GM23338 (cell line): ENCODE measurements around the gene CCDC184. TPM values are rescaled to one million over a fixed set of nuclear protein-coding genes. Genes with fewer than 3 reads are reported as not detected.
A peak's percentile ranks its signal among the peaks of the same experiment; 100 is the strongest.

Experiments
- ATAC-seq: fragments of 200-7000 bp; cut with Tn5 transposase; 3 replicates; pipeline ENCODE4 v1.9.1; 2020
- DNase-seq: peaks from one replicate; pipeline ENCODE4 v3.0.0-alpha.2; 2015; ENCODE audit warnings: low spot score
- H2AFZ ChIP-seq: fragments of 200-600 bp; sonication (generic); 2 replicates; pipeline ENCODE4 v1.8.0; 2016; ENCODE audit warnings: antibody characterized with exemption, mild to moderate bottlenecking, moderate library complexity
- H3F3A ChIP-seq: fragments of 200-600 bp; sonication (generic); replicated peaks from 2 replicates; pipeline ENCODE4 v1.8.0; 2017; ENCODE audit warnings: antibody characterized with exemption, mixed run types, low read depth
- H3K27ac ChIP-seq: fragments of 200-600 bp; sonication (generic); 2 replicates; pipeline ENCODE4 v1.6.1; 2016; ENCODE audit warnings: low read depth
- H3K27me3 ChIP-seq: fragments of 200-600 bp; sonication (generic); 2 replicates; pipeline ENCODE4 v1.8.0; 2016; ENCODE audit warnings: mild to moderate bottlenecking, mixed run types, moderate library complexity; ENCODE audit not compliant: insufficient read depth
- H3K36me3 ChIP-seq: fragments of 200-600 bp; sonication (generic); 2 replicates; pipeline ENCODE4 v1.8.0; 2016; ENCODE audit warnings: mild to moderate bottlenecking; ENCODE audit not compliant: insufficient read depth
- H3K4me1 ChIP-seq: fragments of 200-600 bp; sonication (generic); 2 replicates; pipeline ENCODE4 v1.8.0; 2016; ENCODE audit warnings: mild to moderate bottlenecking, moderate library complexity; ENCODE audit not compliant: insufficient read depth
- H3K4me2 ChIP-seq: fragments of 200-600 bp; sonication (generic); 2 replicates; pipeline ENCODE4 v1.7.1; 2017; ENCODE audit warnings: mixed run types
- H3K4me3 ChIP-seq: fragments of 200-600 bp; sonication (generic); 2 replicates; pipeline ENCODE4 v1.6.1; 2016; ENCODE audit warnings: mixed run types
- H3K79me2 ChIP-seq: fragments of 200-600 bp; sonication (generic); replicated peaks from 2 replicates; pipeline ENCODE4 v1.8.0; 2017; ENCODE audit warnings: mild to moderate bottlenecking; ENCODE audit not compliant: insufficient read depth
- H3K9me2 ChIP-seq: fragments of 200-600 bp; sonication (generic); 2 replicates; pipeline ENCODE4 v1.8.0; 2017; ENCODE audit not compliant: insufficient read depth
- H4K20me1 ChIP-seq: fragments of 200-600 bp; sonication (generic); replicated peaks from 2 replicates; pipeline ENCODE4 v1.8.0; 2017; ENCODE audit warnings: mild to moderate bottlenecking; ENCODE audit not compliant: insufficient read depth
- H3K27ac Mint-ChIP-seq: 2 replicates; pipeline ENCODE4 v1.8.0; 2020; ENCODE audit warnings: inconsistent platforms, mild to moderate bottlenecking, moderate library complexity, mixed read lengths
- H3K27me3 Mint-ChIP-seq: 3 replicates; pipeline ENCODE4 v1.8.0; 2022; ENCODE audit warnings: low read depth, mild to moderate bottlenecking, moderate library complexity, mixed read lengths, inconsistent platforms; ENCODE audit not compliant: insufficient read depth, poor library complexity
- H3K36me3 Mint-ChIP-seq: 3 replicates; pipeline ENCODE4 v1.8.0; 2021; ENCODE audit warnings: low read depth, mild to moderate bottlenecking, inconsistent platforms, moderate library complexity, mixed read lengths
- H3K4me1 Mint-ChIP-seq: 3 replicates; pipeline ENCODE4 v1.8.0; 2020; ENCODE audit warnings: mild to moderate bottlenecking, inconsistent platforms, mixed read lengths
- H3K4me3 Mint-ChIP-seq: 3 replicates; pipeline ENCODE4 v1.8.0; 2021; ENCODE audit warnings: moderate library complexity, mild to moderate bottlenecking, inconsistent platforms, mixed read lengths
- H3K9me3 Mint-ChIP-seq: 3 replicates; pipeline ENCODE4 v1.8.0; 2020; ENCODE audit warnings: moderate library complexity, mild to moderate bottlenecking, inconsistent platforms, mixed read lengths
- EZH2 ChIP-seq: fragments of 200-600 bp; sonication (generic); IDR thresholded peaks from one replicate; pipeline ENCODE4 v1.8.0; 2017; ENCODE audit warnings: antibody characterized with exemption, mild to moderate bottlenecking, low read depth; ENCODE audit not compliant: unreplicated experiment
- EZH2phosphoT487 ChIP-seq: fragments of 200-600 bp; sonication (generic); IDR thresholded peaks from one replicate; pipeline ENCODE4 v1.8.1; 2018; ENCODE audit warnings: antibody characterized with exemption; ENCODE audit not compliant: unreplicated experiment
- JUNB ChIP-seq: IDR thresholded peaks from one replicate; pipeline ENCODE4 v1.6.1; 2016; ENCODE audit warnings: antibody characterized with exemption; ENCODE audit not compliant: unreplicated experiment
- STAT1 ChIP-seq: IDR thresholded peaks from one replicate; pipeline ENCODE4 v1.6.1; 2016; ENCODE audit warnings: antibody characterized with exemption; ENCODE audit not compliant: unreplicated experiment
- ZNF114 ChIP-seq: fragments of 250-450 bp; sonication (Bioruptor Pico); IDR thresholded peaks from 2 replicates; pipeline ENCODE4 v1.5.0; 2020; ENCODE audit warnings: mild to moderate bottlenecking, moderate library complexity
- polyA plus RNA-seq: library from polyadenylated mRNA; unstranded; fragments of >200 nt; fragmentation: Nextera tagmentation; extraction: Ambion mirVana; gene quantifications from 2 replicates; pipeline ENCODE4 v1.2.1, GENCODE V29; 2016
- total RNA-seq: library from RNA; depleted of rRNA; stranded (reverse); fragments of >200 nt; shearing (Covaris generic); gene quantifications from 2 replicates; pipeline ENCODE4 v1.2.3, GENCODE V29; 2014
- TF ChIP-seq, protein P1 (sequence below): IDR thresholded peaks from 2 replicates; pipeline ENCODE4 v1.6.1; 2016; ENCODE audit warnings: antibody characterized with exemption
- TF ChIP-seq, protein P2 (sequence below), 2 experiments: fragments of 200-600 bp in 1 of 2; sonication (generic) in 1 of 2; conservative IDR thresholded peaks; 2 replicates each; pipeline versions ENCODE4 v1.5.1 to v1.6.1; 2016 to 2017; ENCODE audit warnings: antibody characterized with exemption in 2 of 2, low read depth in 2 of 2, mild to moderate bottlenecking in 2 of 2, moderate library complexity in 1 of 2

CCDC184 gene
- total and polyA plus RNA-seq, 2 experiments from 2014 or later: 1.8 to 2.8 TPM

DNA sequence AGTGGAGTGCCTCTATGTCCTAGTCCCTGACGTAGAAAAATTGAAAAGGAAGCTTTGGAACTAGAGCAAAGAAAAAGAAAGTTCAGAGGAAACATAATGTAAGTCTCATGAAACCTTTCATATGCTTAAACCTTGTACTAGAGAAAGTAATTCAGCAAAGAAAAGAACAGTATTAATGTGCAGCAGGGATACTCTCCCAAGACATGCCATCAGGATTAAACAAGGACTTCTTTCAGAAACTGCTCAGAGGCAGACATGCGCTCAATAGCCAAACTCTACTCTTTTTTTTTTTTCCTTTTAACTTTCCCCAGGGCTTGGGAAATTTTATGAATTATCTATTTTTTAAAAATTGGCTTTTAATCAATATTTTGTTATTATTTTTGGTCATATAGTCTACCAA, 19.0 kb upstream of the CCDC184 start (continued):
- TF ChIP-seq, protein P1, sequence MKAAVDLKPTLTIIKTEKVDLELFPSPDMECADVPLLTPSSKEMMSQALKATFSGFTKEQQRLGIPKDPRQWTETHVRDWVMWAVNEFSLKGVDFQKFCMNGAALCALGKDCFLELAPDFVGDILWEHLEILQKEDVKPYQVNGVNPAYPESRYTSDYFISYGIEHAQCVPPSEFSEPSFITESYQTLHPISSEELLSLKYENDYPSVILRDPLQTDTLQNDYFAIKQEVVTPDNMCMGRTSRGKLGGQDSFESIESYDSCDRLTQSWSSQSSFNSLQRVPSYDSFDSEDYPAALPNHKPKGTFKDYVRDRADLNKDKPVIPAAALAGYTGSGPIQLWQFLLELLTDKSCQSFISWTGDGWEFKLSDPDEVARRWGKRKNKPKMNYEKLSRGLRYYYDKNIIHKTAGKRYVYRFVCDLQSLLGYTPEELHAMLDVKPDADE: no peak
- no peak for TF ChIP-seq EZH2phosphoT487
- TF ChIP-seq, protein P2, sequence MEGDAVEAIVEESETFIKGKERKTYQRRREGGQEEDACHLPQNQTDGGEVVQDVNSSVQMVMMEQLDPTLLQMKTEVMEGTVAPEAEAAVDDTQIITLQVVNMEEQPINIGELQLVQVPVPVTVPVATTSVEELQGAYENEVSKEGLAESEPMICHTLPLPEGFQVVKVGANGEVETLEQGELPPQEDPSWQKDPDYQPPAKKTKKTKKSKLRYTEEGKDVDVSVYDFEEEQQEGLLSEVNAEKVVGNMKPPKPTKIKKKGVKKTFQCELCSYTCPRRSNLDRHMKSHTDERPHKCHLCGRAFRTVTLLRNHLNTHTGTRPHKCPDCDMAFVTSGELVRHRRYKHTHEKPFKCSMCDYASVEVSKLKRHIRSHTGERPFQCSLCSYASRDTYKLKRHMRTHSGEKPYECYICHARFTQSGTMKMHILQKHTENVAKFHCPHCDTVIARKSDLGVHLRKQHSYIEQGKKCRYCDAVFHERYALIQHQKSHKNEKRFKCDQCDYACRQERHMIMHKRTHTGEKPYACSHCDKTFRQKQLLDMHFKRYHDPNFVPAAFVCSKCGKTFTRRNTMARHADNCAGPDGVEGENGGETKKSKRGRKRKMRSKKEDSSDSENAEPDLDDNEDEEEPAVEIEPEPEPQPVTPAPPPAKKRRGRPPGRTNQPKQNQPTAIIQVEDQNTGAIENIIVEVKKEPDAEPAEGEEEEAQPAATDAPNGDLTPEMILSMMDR (conservative IDR thresholded peaks at IDR 0.05; ENCODE audit: low read depth in 2 of 2): no peak

DNA sequence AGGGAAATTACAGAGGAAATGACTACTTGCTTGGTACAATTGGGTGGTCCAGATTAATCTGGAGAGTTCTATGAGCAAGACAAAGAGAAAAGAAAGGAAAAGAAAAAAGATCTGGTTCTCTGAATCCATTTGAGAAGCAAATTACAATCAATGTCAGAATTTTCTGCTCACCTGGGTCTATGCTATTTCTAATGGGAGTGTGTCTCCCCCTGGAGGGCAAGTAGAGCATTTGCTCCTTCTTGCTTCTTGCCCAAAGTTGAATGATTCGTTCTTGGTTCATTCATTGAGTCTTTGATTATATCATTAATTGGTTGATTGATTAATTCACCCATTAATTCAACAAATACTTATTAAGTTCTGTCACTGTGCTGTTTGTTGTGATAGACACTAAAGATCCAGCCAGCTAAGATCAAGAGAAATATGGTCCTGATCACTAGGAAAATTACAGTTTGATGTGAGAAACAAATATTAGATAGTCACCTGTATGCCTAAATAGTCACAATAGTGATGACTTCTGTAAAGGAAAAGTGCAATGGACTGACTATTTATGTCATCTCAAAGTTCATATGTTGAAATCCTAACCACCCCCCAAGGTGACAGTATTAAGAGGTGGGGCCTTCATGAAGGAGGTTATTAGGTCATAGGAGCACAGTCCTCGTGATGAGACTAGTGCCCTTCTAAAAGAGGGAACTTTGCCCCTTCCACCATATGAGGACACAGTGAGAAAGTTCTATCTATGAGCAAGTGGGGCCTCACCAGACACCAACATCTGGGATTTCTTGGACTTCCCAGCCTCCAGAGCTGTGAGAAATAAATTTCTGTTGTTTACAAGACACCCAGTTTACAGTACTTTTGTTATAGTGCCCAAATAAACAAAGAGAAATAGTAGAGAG, 18.1 kb upstream of the CCDC184 start:
- no peak overlapping the region for H3K4me3 ChIP-seq
- no peaks in the 10 kb centered on the region for H3K4me1 Mint-ChIP-seq
- ATAC-seq: peak; percentile 60

More for the DNA sequence above, 18.1 kb upstream of the CCDC184 start:
- H3F3A ChIP-seq: no peaks in the 10 kb centered on the region
- H3K27me3 ChIP-seq: no peaks in the 10 kb centered on the region
- peak; percentile 82 for DNase-seq
- no peaks in the 10 kb centered on the region for H3K36me3 ChIP-seq
- no peaks in the 10 kb centered on the region for H3K79me2 ChIP-seq
- no peaks in the 10 kb centered on the region for H4K20me1 ChIP-seq
- no peak overlapping the region for H3K27ac ChIP-seq
- Mint-ChIP-seq H3K36me3 (no peaks in the 10 kb centered on the region), H3K4me3 (no peak overlapping the region), H3K27ac (no peak overlapping the region), H3K9me3 (no peaks in the 10 kb centered on the region), H3K27me3 (peaks cover 2% of the 10 kb centered on the region)
- no peaks in the 10 kb centered on the region for H3K4me1 ChIP-seq
- no peak overlapping the region for H3K4me2 ChIP-seq
- no peaks in the 10 kb centered on the region for H3K9me2 ChIP-seq
- no peak for TF ChIP-seq JUNB
- no peak for TF ChIP-seq ZNF114 (CRISPR knock-in tag)
- TF ChIP-seq, protein P2 (conservative IDR thresholded peaks at IDR 0.05; ENCODE audit: low read depth in 2 of 2): peak; percentile 90 to 96
- no peak for TF ChIP-seq EZH2
- no peak for TF ChIP-seq STAT1
- H2AFZ ChIP-seq: no peak overlapping the region
